Measurements from ENCODE around the gene EHD3. TPM values are rescaled to one million over a fixed set of nuclear protein-coding genes. Genes with fewer than 3 reads are reported as not detected.

EHD3 gene
- total and polyA plus RNA-seq, 2 of the 8 experiments (the other 6 are each of a cell fraction or from before 2014, with no cell fraction given), result 9.3 to 12.0 TPM

- TF ChIP-seq ATF3 (IDR thresholded peaks at IDR 0.05; ENCODE audit: insufficient read depth, low read depth, low read length), result no peak
- no peak for TF ChIP-seq CREB1 (IDR thresholded peaks at IDR 0.05)
- TF ChIP-seq CTCF (IDR thresholded peaks at IDR 0.05; ENCODE audit: control extremely low read depth in 1 of 3, insufficient read depth in 1 of 3, low read depth in 1 of 3, low read length in 3 of 3), result no peak
These were observed 30.0 kb upstream of the EHD3 start (continued) for GRCh38 chr2:31203916-31204315.

All from H1 (cell line).